Esophagus squamous epithelium (tissue), 4 donors: Measurements from ENCODE around the gene TTC39B.

ENCODE experiments used
- POLR2A ChIP-seq, 4 donors: fragments of 450-650 bp; IDR thresholded peaks; one replicate each; pipeline ENCODE4 v1.6.1; 2017; ENCODE audit warnings: antibody characterized with exemption in 4 of 4, mild to moderate bottlenecking in 4 of 4, moderate library complexity in 3 of 4
- TF ChIP-seq, protein P1 (sequence below), 6 experiments: fragments of 450-650 bp in 4 of 6; fragments of 200-600 bp in 2 of 6; sonication (generic) in 2 of 6; IDR thresholded peaks; one replicate each; pipeline ENCODE4 v1.5.1; 2016 to 2019; ENCODE audit warnings: antibody characterized with exemption in 6 of 6, mild to moderate bottlenecking in 4 of 6, moderate library complexity in 4 of 6

DNA sequence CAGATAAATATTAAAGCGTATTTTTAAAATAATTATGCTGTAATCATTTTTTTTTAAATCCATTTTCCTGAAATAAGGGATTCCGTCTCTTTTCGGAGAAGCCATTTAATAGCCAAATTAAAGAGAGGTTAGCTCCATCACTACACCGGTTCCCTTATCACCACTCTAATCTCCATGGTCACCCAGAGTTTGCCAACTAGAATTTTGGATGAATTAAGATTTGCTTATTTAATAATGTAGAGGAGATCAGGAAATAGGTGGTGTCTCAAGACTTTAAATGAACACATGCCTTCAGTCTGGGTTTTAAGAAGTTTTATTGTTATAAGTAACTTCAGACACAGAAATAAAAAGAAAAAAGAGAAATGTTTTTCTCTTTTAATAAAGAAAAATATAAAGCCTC, 151.7 kb downstream of the TTC39B start:
- TF ChIP-seq, protein P1, sequence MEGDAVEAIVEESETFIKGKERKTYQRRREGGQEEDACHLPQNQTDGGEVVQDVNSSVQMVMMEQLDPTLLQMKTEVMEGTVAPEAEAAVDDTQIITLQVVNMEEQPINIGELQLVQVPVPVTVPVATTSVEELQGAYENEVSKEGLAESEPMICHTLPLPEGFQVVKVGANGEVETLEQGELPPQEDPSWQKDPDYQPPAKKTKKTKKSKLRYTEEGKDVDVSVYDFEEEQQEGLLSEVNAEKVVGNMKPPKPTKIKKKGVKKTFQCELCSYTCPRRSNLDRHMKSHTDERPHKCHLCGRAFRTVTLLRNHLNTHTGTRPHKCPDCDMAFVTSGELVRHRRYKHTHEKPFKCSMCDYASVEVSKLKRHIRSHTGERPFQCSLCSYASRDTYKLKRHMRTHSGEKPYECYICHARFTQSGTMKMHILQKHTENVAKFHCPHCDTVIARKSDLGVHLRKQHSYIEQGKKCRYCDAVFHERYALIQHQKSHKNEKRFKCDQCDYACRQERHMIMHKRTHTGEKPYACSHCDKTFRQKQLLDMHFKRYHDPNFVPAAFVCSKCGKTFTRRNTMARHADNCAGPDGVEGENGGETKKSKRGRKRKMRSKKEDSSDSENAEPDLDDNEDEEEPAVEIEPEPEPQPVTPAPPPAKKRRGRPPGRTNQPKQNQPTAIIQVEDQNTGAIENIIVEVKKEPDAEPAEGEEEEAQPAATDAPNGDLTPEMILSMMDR (IDR thresholded peaks at IDR 0.05), result no peak
- no peak for TF ChIP-seq POLR2A (IDR thresholded peaks at IDR 0.05)
